ENCODE data around the gene CLSTN2.
"Not testable (repeated sequence)": the region's sequence is repeated elsewhere in the genome, so short reads cannot be mapped to it uniquely, and the experiment has no call there.

Gene CLSTN2

GRCh38 chr3:140394488-140395133 lies 459.6 kb downstream of the CLSTN2 start:
- DNase-seq, result no peak

DNA sequence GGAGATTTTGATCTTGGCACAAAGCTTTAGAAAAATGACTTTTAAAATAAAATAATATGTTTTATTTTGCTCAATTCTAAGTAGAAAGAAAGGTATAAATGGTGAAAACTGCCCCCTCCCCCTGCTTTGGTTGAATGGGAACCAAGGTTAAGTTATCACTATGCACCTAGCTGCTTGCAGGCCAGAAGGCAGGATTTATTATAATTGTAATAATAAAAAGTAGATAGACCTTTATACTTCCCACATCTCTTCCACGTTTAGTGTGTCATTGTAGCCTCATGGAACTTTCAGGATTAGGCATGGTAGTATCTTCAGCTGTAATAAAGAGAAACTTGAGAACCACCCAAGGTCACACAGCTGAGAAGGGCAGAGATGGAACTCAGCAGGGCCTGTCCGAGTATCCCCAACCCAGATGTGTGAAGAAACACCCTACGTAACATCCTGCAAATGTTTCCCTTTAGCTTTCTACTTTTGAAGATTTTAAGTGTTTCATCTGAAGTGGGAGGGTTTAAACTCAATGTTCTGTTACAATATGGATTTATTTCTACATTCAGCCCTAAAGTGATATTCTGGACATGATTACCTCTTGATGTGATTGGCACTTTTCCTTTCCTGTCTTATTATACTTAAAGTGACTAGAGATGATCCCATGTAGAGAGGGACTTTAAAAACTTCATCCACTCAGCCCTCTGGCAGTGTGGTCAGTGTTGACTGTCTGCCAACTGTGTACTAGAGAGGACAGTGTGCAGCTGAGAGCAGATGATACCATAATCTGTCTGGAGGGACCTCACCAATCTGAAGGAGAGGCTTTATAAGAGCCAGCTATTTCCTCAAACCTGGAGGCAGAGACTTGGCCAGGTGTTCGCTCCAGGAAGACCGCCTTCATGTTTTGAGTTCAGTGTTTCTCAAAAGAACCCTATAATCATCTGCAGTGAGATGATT lies 460.4 kb downstream of the CLSTN2 start:
- DNase-seq, result no peak

DNA sequence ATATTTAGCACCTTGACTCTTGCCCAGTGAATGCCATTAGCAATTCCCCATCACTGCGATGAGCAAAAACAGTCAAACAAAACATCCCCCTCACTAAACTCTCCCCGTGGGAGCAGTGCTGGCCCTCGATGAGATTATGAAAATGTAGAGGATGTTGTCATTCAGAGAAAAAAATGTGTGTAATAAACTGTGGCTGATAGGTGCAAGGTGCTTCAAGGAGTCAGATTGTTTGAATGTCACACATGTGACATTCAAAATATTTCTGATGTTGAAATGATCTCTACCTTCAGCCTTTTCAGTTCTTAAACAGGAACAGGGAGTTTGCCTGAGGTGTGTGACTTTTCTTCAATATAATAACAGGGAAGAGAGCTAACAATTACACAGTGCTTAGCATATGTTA lies 461.1 kb downstream of the CLSTN2 start:
- no peak for DNase-seq

DNA sequence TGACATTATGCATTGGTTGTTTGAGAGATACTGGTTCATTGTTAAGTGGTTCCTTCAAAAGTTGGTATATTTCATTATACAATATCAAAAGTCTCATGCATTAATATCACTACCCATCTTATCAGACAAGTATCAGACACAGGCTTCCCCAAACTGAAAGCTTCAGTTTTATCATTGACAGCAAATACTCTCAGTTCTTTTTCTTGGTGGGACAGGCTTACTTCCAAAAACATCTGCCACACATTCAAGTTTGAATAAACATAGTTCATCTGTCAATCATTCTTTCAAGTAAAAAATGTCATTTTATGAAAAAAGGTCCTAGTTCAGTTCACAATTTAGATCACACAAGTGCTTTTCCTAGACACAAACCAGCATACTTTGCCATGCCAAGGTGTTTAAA lies 462.9 kb downstream of the CLSTN2 start:
- DNase-seq, result no peak

GRCh38 chr3:140398387-140398786 lies 463.4 kb downstream of the CLSTN2 start:
- no peak for DNase-seq

GRCh38 chr3:140399871-140400270 lies 464.9 kb downstream of the CLSTN2 start:
- no peak for DNase-seq

- no peak for DNase-seq
Observed at GRCh38 chr3:140403079-140403478, 468.1 kb downstream of the CLSTN2 start.

DNA sequence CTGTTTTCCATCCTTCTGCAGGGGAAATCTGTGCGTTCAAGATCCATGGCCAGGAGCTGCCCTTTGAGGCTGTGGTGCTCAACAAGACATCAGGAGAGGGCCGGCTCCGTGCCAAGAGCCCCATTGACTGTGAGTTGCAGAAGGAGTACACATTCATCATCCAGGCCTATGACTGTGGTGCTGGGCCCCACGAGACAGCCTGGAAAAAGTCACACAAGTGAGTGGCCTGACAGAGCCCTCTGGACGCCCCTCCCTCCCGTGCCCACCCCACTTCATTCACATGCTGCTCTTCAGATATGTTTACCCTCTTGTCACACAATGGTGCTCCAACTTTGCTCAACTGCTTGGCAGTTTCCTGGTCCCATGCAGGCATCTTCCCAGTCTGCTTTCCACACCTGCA lies 468.6 kb downstream of the CLSTN2 start:
- DNase-seq, result no peak

DNA sequence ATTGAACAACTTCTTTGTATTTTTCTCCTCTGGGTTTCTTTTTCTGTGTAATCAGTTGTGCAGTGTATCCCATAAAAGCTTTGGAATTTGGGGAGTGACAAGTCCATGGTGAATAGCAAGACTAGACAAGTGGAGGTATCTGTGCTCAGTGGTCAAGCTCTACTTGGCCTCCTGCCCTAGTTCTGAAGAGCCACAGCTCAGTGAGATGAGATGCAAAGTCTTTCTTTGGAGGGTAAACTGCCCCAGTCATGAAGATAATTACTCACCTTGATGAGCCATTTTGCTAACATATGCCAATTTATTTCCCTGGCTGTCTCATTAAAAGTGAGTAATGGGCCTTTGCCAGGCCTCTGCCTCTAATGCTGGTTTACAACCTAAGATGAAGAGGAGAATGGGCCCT lies 471.7 kb downstream of the CLSTN2 start:
- DNase-seq, result peak; percentile 85 to 89

GRCh38 chr3:140408252-140408651 lies 473.3 kb downstream of the CLSTN2 start:
- DNase-seq, result no peak

DNA sequence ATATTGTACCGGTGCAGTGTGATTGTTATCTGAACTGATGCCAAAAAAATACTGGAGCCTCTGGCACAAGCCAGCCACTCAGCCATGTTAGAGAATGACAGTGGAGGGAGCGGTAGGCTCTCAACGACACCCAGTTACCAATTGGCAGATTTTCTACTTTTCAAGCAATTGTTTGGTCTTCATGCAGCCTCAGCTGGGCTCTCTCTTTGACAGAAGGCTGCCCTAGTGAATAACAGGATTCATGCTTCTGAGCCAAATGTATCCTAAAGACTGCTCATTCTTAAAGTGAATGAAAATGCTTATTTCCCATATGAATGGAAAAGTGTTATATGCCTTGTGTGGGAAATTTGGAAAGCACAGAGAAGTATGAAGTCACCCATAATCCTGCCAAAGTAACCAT lies 481.7 kb downstream of the CLSTN2 start:
- no peak for DNase-seq

GRCh38 chr3:140420621-140421357 lies 485.8 kb downstream of the CLSTN2 start:
- no peak for DNase-seq

GRCh38 chr3:140421884-140422283 lies 486.9 kb downstream of the CLSTN2 start:
- no peak for DNase-seq

- DNase-seq, result no peak
Observed at GRCh38 chr3:140423146-140423545, 488.2 kb downstream of the CLSTN2 start.

- DNase-seq, result not testable (repeated sequence)
Observed at GRCh38 chr3:140423574-140423973, 488.6 kb downstream of the CLSTN2 start.

DNA sequence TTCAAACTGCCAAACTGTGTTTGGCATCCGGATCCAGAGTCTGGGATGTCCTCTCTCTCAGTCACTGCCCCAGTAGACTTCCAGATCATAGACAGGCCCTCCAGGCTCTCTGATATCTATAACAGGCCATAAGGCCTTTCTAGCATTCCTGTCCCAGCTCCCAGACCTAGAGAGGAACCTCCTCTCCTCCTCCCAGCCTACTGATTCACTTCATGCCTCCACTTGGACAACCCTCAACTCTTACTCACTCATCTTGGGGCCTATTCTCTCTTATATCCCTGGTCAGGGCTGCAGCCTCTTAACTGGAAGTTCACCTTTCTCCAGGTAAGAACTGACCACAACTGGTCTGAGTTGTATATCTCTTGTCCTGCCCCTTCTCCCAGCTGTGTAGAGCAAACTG lies 489.2 kb downstream of the CLSTN2 start:
- no peak for DNase-seq

DNA sequence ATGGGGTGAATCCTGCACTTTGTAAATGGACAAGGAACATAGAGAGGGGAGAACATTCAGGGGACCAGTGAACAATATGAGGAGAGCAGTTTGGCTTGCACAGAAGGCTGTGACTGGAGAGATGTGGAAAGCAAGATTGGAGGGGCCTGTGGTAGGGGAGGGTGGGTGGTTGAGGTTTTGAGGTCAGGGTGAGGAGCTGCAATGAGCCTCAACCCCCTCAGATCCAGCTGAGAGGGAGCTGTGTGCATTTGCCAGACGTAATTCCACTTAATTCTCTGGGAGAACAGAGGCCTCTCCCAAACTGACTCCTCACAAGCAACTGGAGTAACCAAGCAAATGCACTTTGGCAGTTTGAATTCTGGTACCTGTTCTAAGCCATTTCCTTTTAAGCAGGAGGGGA lies 489.7 kb downstream of the CLSTN2 start:
- DNase-seq, result no peak

DNA sequence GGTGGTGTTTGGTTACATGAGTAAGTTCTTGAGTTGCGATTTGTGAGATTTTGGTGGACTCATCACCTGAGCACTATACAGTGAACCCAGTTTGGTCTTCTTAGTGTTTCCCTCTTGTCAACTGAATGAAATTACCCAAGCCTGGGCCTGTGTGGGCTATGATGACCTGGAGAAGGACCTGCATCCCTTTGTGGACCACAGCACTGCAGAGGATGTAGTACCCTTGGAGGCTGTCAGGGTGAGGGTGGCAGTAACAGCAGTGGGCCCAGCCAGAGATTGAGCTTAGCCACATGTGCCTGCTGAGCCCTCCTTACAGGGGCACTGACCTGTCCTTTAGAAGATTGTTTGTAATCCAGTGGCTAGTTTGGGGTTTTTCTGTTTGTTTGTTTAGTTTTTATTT lies 492.8 kb downstream of the CLSTN2 start:
- no peak for DNase-seq

- no peak for DNase-seq
Observed at GRCh38 chr3:140428380-140428779, 493.4 kb downstream of the CLSTN2 start.

DNA sequence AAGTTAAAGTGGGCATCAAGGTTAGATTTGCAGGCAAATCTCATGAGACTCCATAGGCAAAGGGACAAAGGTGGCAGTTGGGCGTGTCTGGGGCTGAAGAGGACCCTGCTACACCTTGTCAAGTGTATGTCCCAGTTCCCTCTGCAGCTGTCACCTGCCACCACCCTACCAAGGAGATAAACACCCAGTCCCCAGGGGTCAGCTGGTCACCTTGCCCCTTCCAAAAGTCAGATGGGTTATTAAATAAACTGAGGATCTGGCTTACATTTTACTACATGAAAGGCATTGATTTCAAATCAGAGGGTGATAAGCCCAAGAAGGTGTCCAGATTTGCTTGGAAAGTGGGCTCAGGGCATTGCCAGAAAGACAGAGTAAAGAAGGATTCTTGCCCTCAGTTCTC lies 494.8 kb downstream of the CLSTN2 start:
- DNase-seq, result no peak

DNA sequence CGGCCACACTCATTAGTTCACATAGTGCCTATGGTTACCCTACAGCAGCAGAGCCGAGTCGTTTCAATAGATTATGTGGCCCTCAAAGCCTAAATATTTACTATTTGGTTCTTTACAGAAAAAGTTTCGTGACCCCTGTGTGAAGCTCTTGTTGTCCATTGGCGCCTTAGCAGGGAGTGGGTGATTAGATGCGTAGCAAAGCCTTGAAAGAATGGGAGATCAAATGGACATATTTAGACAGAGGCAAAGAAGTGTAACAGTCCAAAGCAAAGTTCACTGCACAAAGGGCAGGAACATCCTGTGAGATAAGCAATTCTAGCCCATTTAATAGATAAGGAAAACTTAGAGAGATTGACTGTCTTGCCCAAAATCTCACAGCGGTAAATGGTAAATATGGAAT lies 495.5 kb downstream of the CLSTN2 start:
- no peak for DNase-seq

GRCh38 chr3:140432229-140432669 lies 497.3 kb downstream of the CLSTN2 start:
- peak in 1 of 2 experiments; percentile 7 for DNase-seq

DNA sequence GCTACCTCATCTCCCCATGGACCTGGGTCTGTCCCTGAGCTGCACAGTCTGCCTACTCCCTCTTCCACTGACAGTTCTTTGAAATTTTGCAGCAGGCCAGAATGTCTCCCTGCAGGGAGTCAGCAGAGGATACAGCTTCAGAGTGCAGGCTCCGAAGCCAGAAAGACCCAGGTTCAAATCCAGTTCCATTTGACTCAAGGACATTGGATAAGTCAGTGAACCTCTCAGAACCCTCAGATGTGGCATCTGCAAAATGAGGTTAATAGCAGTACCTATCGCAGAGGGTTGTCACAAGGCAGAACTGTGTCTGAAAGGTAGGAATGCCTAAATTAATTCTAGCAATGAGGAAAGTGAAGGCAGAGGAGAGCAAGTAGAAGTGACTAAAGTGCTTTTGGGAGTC lies 498.4 kb downstream of the CLSTN2 start:
- DNase-seq, result no peak

Data from NCI-H526 (cell line).